Mesendoderm (in vitro differentiated cells): ENCODE data around the gene ASTL.

ENCODE experiments used
- DNase-seq: peaks from one replicate; pipeline ENCODE4 v3.0.0; 2013
- H2AK5ac ChIP-seq: 2 replicates; pipeline ENCODE4 v1.6.1; 2013; ENCODE audit warnings: low read length, inconsistent platforms
- H2BK120ac ChIP-seq: 2 replicates; pipeline ENCODE4 v1.6.1; 2013; ENCODE audit warnings: low read depth, mild to moderate bottlenecking, low read length, moderate library complexity, mixed read lengths
- H2BK15ac ChIP-seq: replicated peaks from 2 replicates; pipeline ENCODE4 v1.6.1; 2013; ENCODE audit warnings: low read depth, mild to moderate bottlenecking, moderate library complexity
- H2BK5ac ChIP-seq: 2 replicates; pipeline ENCODE4 v1.6.1; 2013; ENCODE audit warnings: low read length, inconsistent platforms
- H3K18ac ChIP-seq: 2 replicates; pipeline ENCODE4 v1.6.1; 2013; ENCODE audit warnings: mild to moderate bottlenecking, low read length, mixed read lengths
- H3K23ac ChIP-seq: one replicate; pipeline ENCODE4 v1.6.1; 2013; ENCODE audit warnings: low read length
- H3K27ac ChIP-seq: 2 replicates; pipeline ENCODE4 v1.5.1; 2013; ENCODE audit warnings: low read depth, mild to moderate bottlenecking, inconsistent platforms, low read length, moderate library complexity
- H3K27me3 ChIP-seq: 2 replicates; pipeline ENCODE4 v1.6.1; 2013; ENCODE audit warnings: low read length, control low read depth, mild to moderate bottlenecking, inconsistent platforms; ENCODE audit not compliant: insufficient read depth, poor library complexity
- H3K36me3 ChIP-seq: 2 replicates; pipeline ENCODE4 v1.6.1; 2013; ENCODE audit warnings: low read length, inconsistent platforms; ENCODE audit not compliant: control insufficient read depth, insufficient read depth
- H3K4ac ChIP-seq: one replicate; pipeline ENCODE4 v1.6.1; 2013; ENCODE audit warnings: low read depth, mild to moderate bottlenecking, low read length, moderate library complexity
- H3K4me1 ChIP-seq: 2 replicates; pipeline ENCODE4 v1.6.1; 2013; ENCODE audit warnings: low read depth, low read length, inconsistent platforms; ENCODE audit not compliant: control insufficient read depth
- H3K4me2 ChIP-seq: 2 replicates; pipeline ENCODE4 v1.6.1; 2013; ENCODE audit warnings: low read length
- H3K4me3 ChIP-seq: 2 replicates; pipeline ENCODE4 v1.5.1; 2013; ENCODE audit warnings: mild to moderate bottlenecking, low read length
- H3K56ac ChIP-seq: one replicate; pipeline ENCODE4 v1.6.1; 2013; ENCODE audit warnings: low read length
- H3K79me1 ChIP-seq: 2 replicates; pipeline ENCODE4 v1.6.1; 2013; ENCODE audit warnings: low read length, inconsistent platforms
- H3K79me2 ChIP-seq: 2 replicates; pipeline ENCODE4 v1.6.1; 2013; ENCODE audit warnings: mild to moderate bottlenecking, low read length; ENCODE audit not compliant: control insufficient read depth, insufficient read depth
- H3K9ac ChIP-seq: 2 replicates; pipeline ENCODE4 v1.6.1; 2013; ENCODE audit warnings: low read length, inconsistent platforms
- H4K5ac ChIP-seq: one replicate; pipeline ENCODE4 v1.6.1; 2013; ENCODE audit warnings: low read length
- H4K8ac ChIP-seq: one replicate; pipeline ENCODE4 v1.6.1; 2013; ENCODE audit warnings: low read depth, mild to moderate bottlenecking, control low read depth, low read length, moderate library complexity
- WGBS: extraction: QIAGEN DNeasy Blood & Tissue Kit; methylation state at CpG from one replicate; pipeline ENCODE4 v1.1.7; 2013; ENCODE audit warnings: low lambda C conversion rate, missing lambda C conversion rate; ENCODE audit not compliant: insufficient coverage; ENCODE audit errors: extremely low coverage; 5-methylcytosine and 5-hydroxymethylcytosine counted together

The ASTL gene

GRCh38 chr2:96145848-96146152, 7.5 kb upstream of the ASTL start:
- peaks cover 5% of the 10 kb centered on the region for H3K4me1 ChIP-seq
- H3K27ac ChIP-seq: no peak overlapping the region

GRCh38 chr2:96145036-96145847, 6.9 kb upstream of the ASTL start, which contains the start of gene DUSP2:
TSS of gene DUSP2 (minus strand) at chr2:96145440. CDS start at chr2:96145354, 86 bp downstream.
- no CpG with 5 or more reads among the region's 94 CpGs for WGBS
- Histone ChIP-seq H3K4me1 (peaks cover 5% of the 10 kb centered on the region), H3K18ac (peak within 1 kb of the TSS; percentile 45), H2BK5ac (no peak within 1 kb of the TSS), H3K56ac (peak within 1 kb of the TSS; percentile 93), H3K4me2 (peak within 1 kb of the TSS; percentile 68), H3K9ac (peak within 1 kb of the TSS; percentile 73), H3K79me2 (no peaks in the 10 kb centered on the region), H4K8ac (no peak within 1 kb of the TSS), H2BK120ac (no peak within 1 kb of the TSS), H3K79me1 (no peaks in the 10 kb centered on the region), H3K27ac (no peak within 1 kb of the TSS), H4K5ac (no peak within 1 kb of the TSS), H3K23ac (peak within 1 kb of the TSS; percentile 76), H3K4ac (peak within 1 kb of the TSS; percentile 63), H2AK5ac (no peak within 1 kb of the TSS), H3K36me3 (no peaks in the 10 kb centered on the region), H3K4me3 (peak within 1 kb of the TSS; percentile 24), H3K27me3 (no peaks in the 10 kb centered on the region), H2BK15ac (no peak within 1 kb of the TSS)
- DNase-seq: peak; percentile 75

More at GRCh38 chr2:96145848-96146152, 7.5 kb upstream of the ASTL start:
- WGBS: no CpG with 5 or more reads among the region's 3 CpGs
- H2BK120ac ChIP-seq: no peak overlapping the region
- H3K56ac ChIP-seq: peak overlapping the region; percentile 54
- no peak overlapping the region for H3K4me3 ChIP-seq
- no peak overlapping the region for H4K8ac ChIP-seq
- no peak overlapping the region for H3K4me2 ChIP-seq
- H2BK15ac ChIP-seq: no peak overlapping the region
- H3K4ac ChIP-seq: no peak overlapping the region
- H3K36me3 ChIP-seq: no peaks in the 10 kb centered on the region
- no peak overlapping the region for H2AK5ac ChIP-seq
- H3K79me1 ChIP-seq: no peaks in the 10 kb centered on the region
- no peak overlapping the region for H3K18ac ChIP-seq
- DNase-seq: peak; percentile 30
- no peaks in the 10 kb centered on the region for H3K27me3 ChIP-seq
- no peaks in the 10 kb centered on the region for H3K79me2 ChIP-seq
- no peak overlapping the region for H2BK5ac ChIP-seq
- H3K9ac ChIP-seq: peak overlapping the region; percentile 34
- no peak overlapping the region for H4K5ac ChIP-seq
- H3K23ac ChIP-seq: no peak overlapping the region

GRCh38 chr2:96144481-96145035, 6.3 kb upstream of the ASTL start:
- no peak overlapping the region for H2BK15ac ChIP-seq
- H3K27ac ChIP-seq: no peak overlapping the region
- H4K5ac ChIP-seq: no peak overlapping the region
- peak overlapping the region; percentile 73 for H3K9ac ChIP-seq
- peak overlapping the region; percentile 76 for H3K23ac ChIP-seq
- no peaks in the 10 kb centered on the region for H3K79me1 ChIP-seq
- H4K8ac ChIP-seq: no peak overlapping the region
- no peaks in the 10 kb centered on the region for H3K79me2 ChIP-seq
- H3K18ac ChIP-seq: peak overlapping the region; percentile 45
- H3K36me3 ChIP-seq: no peaks in the 10 kb centered on the region
- peak overlapping the region; percentile 93 for H3K56ac ChIP-seq
- peak overlapping the region; percentile 63 for H3K4ac ChIP-seq
- H3K4me1 ChIP-seq: peaks cover 5% of the 10 kb centered on the region
- no peak overlapping the region for H2BK120ac ChIP-seq
- H3K4me3 ChIP-seq: peak overlapping the region; percentile 24
- no peak overlapping the region for H2AK5ac ChIP-seq
- H3K27me3 ChIP-seq: no peaks in the 10 kb centered on the region
- WGBS: no CpG with 5 or more reads among the region's 35 CpGs
- DNase-seq: peak; percentile 62
- H2BK5ac ChIP-seq: no peak overlapping the region
- peak overlapping the region; percentile 68 for H3K4me2 ChIP-seq

- Histone ChIP-seq H3K9ac (peak overlapping the region; percentile 73), H2BK5ac (no peak overlapping the region), H2BK15ac (no peak overlapping the region), H3K79me2 (no peaks in the 10 kb centered on the region), H3K36me3 (no peaks in the 10 kb centered on the region), H4K8ac (no peak overlapping the region), H2BK120ac (no peak overlapping the region), H3K56ac (peak overlapping the region; percentile 93), H3K79me1 (no peaks in the 10 kb centered on the region), H3K4me2 (peak overlapping the region; percentile 68), H3K23ac (no peak overlapping the region), H3K27ac (no peak overlapping the region), H3K4me3 (peak overlapping the region; percentile 24), H2AK5ac (no peak overlapping the region), H3K27me3 (no peaks in the 10 kb centered on the region), H4K5ac (no peak overlapping the region), H3K4ac (no peak overlapping the region), H3K18ac (no peak overlapping the region), H3K4me1 (peaks cover 5% of the 10 kb centered on the region)
- peak; percentile 79 for DNase-seq
- WGBS: no CpG with 5 or more reads among the region's 23 CpGs
These were observed 5.7 kb upstream of the ASTL start for GRCh38 chr2:96143848-96144480.

- H3K27ac ChIP-seq: no peak overlapping the region
- H3K36me3 ChIP-seq: no peaks in the 10 kb centered on the region
- no peak overlapping the region for H3K23ac ChIP-seq
- H3K4me2 ChIP-seq: no peak overlapping the region
- no peak overlapping the region for H2AK5ac ChIP-seq
- no peak overlapping the region for H2BK5ac ChIP-seq
- peaks cover 5% of the 10 kb centered on the region for H3K4me1 ChIP-seq
- H3K56ac ChIP-seq: no peak overlapping the region
- H3K18ac ChIP-seq: no peak overlapping the region
- no peaks in the 10 kb centered on the region for H3K27me3 ChIP-seq
- no peak overlapping the region for H2BK15ac ChIP-seq
- H3K79me1 ChIP-seq: no peaks in the 10 kb centered on the region
- no peak overlapping the region for H3K9ac ChIP-seq
- DNase-seq: no peak
- H2BK120ac ChIP-seq: no peak overlapping the region
- no peak overlapping the region for H4K8ac ChIP-seq
- H3K4ac ChIP-seq: no peak overlapping the region
- no peaks in the 10 kb centered on the region for H3K79me2 ChIP-seq
- no peak overlapping the region for H3K4me3 ChIP-seq
- H4K5ac ChIP-seq: no peak overlapping the region
- no CpG with 5 or more reads among the region's 10 CpGs for WGBS
These were observed 5.0 kb upstream of the ASTL start for GRCh38 chr2:96143231-96143847.
